H1 (cell line): ENCODE results near the gene CCNG2. TPM values are rescaled to one million over a fixed set of nuclear protein-coding genes. Genes with fewer than 3 reads are reported as not detected.

Source experiments
- CTCF ChIA-PET: fragments of 300-600 bp; sonication (Branson Sonifier 250); formaldehyde crosslinking; loops from one replicate; lab custom pipeline; 2021; ENCODE audit not compliant: partially characterized antibody; lab: Charles Lee
- POLR2A ChIA-PET: fragments of 300-600 bp; sonication (Branson Sonifier 250); formaldehyde crosslinking; loops from one replicate; lab custom pipeline; 2021; ENCODE audit warnings: inconsistent platforms; ENCODE audit not compliant: partially characterized antibody; lab: Charles Lee
- DNase-seq, 2 experiments: peaks; one replicate each; pipeline versions ENCODE4 v3.0.0 to v3.0.0-alpha.2; 2010 to 2022; ENCODE audit warnings: low spot score in 2 of 2, low read depth in 1 of 2, mixed read lengths in 1 of 2
- FAIRE-seq: peaks from 2 replicates; lab custom pipeline; 2011; peaks lifted over from hg19 to GRCh38; lab: Jason Lieb, UNC
- H2AFZ ChIP-seq: 2 replicates; pipeline ENCODE4 v1.8.1; 2012; ENCODE audit warnings: low read length, inconsistent platforms
- H2AK5ac ChIP-seq: 2 replicates; pipeline ENCODE4 v1.6.1; 2013; ENCODE audit warnings: low read depth, low read length
- H2BK120ac ChIP-seq: replicated peaks from 2 replicates; pipeline ENCODE3; 2013; ENCODE audit warnings: low read depth, low read length, inconsistent platforms
- H2BK12ac ChIP-seq: 2 replicates; pipeline ENCODE4 v1.6.1; 2013; ENCODE audit warnings: low read depth, low read length
- H2BK15ac ChIP-seq: 2 replicates; pipeline ENCODE4 v1.6.1; 2013; ENCODE audit warnings: low read length
- H2BK20ac ChIP-seq: 2 replicates; pipeline ENCODE4 v1.6.1; 2013; ENCODE audit warnings: low read length
- H2BK5ac ChIP-seq: 2 replicates; pipeline ENCODE4 v1.6.1; 2013; ENCODE audit warnings: low read depth, low read length
- H3K14ac ChIP-seq: 2 replicates; pipeline ENCODE4 v1.6.1; 2013; ENCODE audit warnings: inconsistent platforms; ENCODE audit not compliant: insufficient read length
- H3K18ac ChIP-seq: 2 replicates; pipeline ENCODE4 v1.6.1; 2013; ENCODE audit warnings: low read length; ENCODE audit errors: extremely low read depth
- H3K23ac ChIP-seq: 2 replicates; pipeline ENCODE4 v1.6.1; 2013; ENCODE audit warnings: inconsistent platforms; ENCODE audit not compliant: insufficient read length
- H3K23me2 ChIP-seq: 2 replicates; pipeline ENCODE4 v1.6.1; 2013; ENCODE audit warnings: low read depth, low read length
- H3K27ac ChIP-seq: 2 replicates; pipeline ENCODE4 v1.6.1; 2011; ENCODE audit warnings: low read depth, low read length, inconsistent platforms
- H3K27me3 ChIP-seq, 4 experiments: replicated peaks in 1 of 4; 1 replicate in 1 of 4; 2 replicates in 3 of 4; pipeline versions ENCODE4 v1.6.1 to v1.8.1; 2011 to 2013; ENCODE audit warnings: low read length in 3 of 4, mild to moderate bottlenecking in 3 of 4, inconsistent platforms in 2 of 4, mixed read lengths in 2 of 4, moderate library complexity in 1 of 4; ENCODE audit not compliant: control insufficient read depth in 3 of 4, insufficient read depth in 3 of 4; ENCODE audit errors: extremely low read depth in 1 of 4
- H3K36me3 ChIP-seq, 4 experiments: 2 replicates each; pipeline versions ENCODE4 v1.6.1 to v1.8.1; 2011 to 2013; ENCODE audit warnings: mild to moderate bottlenecking in 4 of 4, low read length in 3 of 4, moderate library complexity in 2 of 4, control low read depth in 1 of 4, inconsistent platforms in 1 of 4; ENCODE audit not compliant: insufficient read depth in 4 of 4, control insufficient read depth in 2 of 4
- H3K4ac ChIP-seq: replicated peaks from 2 replicates; pipeline ENCODE3; 2013; ENCODE audit warnings: low read length, low read depth, mixed read lengths, inconsistent platforms; ENCODE audit not compliant: insufficient read length
- H3K4me1 ChIP-seq, 4 experiments: replicated peaks in 1 of 4; 1 replicate in 1 of 4; 2 replicates in 3 of 4; pipeline versions ENCODE4 v1.6.1 to v1.8.1; 2011 to 2013; ENCODE audit warnings: low read length in 3 of 4, inconsistent platforms in 2 of 4, mixed read lengths in 1 of 4; ENCODE audit not compliant: insufficient read depth in 4 of 4, control insufficient read depth in 3 of 4
- H3K4me2 ChIP-seq, 2 experiments: 2 replicates each; pipeline versions ENCODE4 v1.6.1 to v1.8.1; 2011 to 2013; ENCODE audit warnings: low read depth in 2 of 2, low read length in 2 of 2, control low read depth in 1 of 2, inconsistent platforms in 1 of 2, mild to moderate bottlenecking in 1 of 2; ENCODE audit not compliant: insufficient read depth in 1 of 2
- H3K4me3 ChIP-seq, 4 experiments: fragments of 200-600, 300-600 bp in 1 of 4; sonication (generic), shearing (Covaris generic), sonication (Bioruptor Twin) in 1 of 4; 2 replicates each; pipeline versions ENCODE4 v1.5.1 to v1.8.1; 2011 to 2016; ENCODE audit warnings: low read length in 4 of 4, low read depth in 3 of 4, control low read depth in 2 of 4, inconsistent platforms in 2 of 4, mild to moderate bottlenecking in 2 of 4, mixed read lengths in 1 of 4, moderate library complexity in 1 of 4; ENCODE audit not compliant: insufficient read depth in 2 of 4; ENCODE audit errors: extremely low read depth in 1 of 4
- H3K56ac ChIP-seq: replicated peaks from 2 replicates; pipeline ENCODE3; 2013; ENCODE audit warnings: low read depth, mild to moderate bottlenecking, mixed read lengths, low read length, inconsistent platforms; ENCODE audit not compliant: insufficient read length
- H3K79me1 ChIP-seq: 2 replicates; pipeline ENCODE4 v1.6.1; 2013; ENCODE audit warnings: low read depth, low read length, control low read depth
- H3K79me2 ChIP-seq, 2 experiments: 2 replicates each; pipeline versions ENCODE4 v1.6.1 to v1.8.1; 2012 to 2013; ENCODE audit warnings: low read length in 2 of 2, mild to moderate bottlenecking in 2 of 2, inconsistent platforms in 1 of 2; ENCODE audit not compliant: insufficient read depth in 2 of 2, control insufficient read depth in 1 of 2
- H3K9ac ChIP-seq, 4 experiments: replicated peaks in 1 of 4; 1 replicate in 1 of 4; 2 replicates in 3 of 4; pipeline versions ENCODE4 v1.6.1 to v1.8.1; 2011 to 2013; ENCODE audit warnings: low read depth in 3 of 4, low read length in 3 of 4, control low read depth in 2 of 4, mild to moderate bottlenecking in 2 of 4, moderate library complexity in 2 of 4, inconsistent platforms in 1 of 4; ENCODE audit errors: extremely low read depth in 1 of 4
- H3K9me3 ChIP-seq, 2 experiments: 2 replicates each; pipeline versions ENCODE4 v1.6.1 to v1.8.1; 2012 to 2013; ENCODE audit warnings: mild to moderate bottlenecking in 2 of 2, moderate library complexity in 2 of 2, control low read depth in 1 of 2, inconsistent platforms in 1 of 2, low read depth in 1 of 2, low read length in 1 of 2, mixed read lengths in 1 of 2; ENCODE audit not compliant: insufficient read depth in 2 of 2
- H4K20me1 ChIP-seq, 2 experiments: replicated peaks in 1 of 2; 2 replicates each; pipeline versions ENCODE3 to v1.8.1; 2011 to 2013; ENCODE audit warnings: inconsistent platforms in 2 of 2, low read length in 2 of 2, mild to moderate bottlenecking in 1 of 2; ENCODE audit not compliant: insufficient read depth in 2 of 2, control insufficient read depth in 1 of 2
- H4K5ac ChIP-seq: 2 replicates; pipeline ENCODE4 v1.6.1; 2013; ENCODE audit warnings: low read length, low read depth, mixed read lengths, inconsistent platforms; ENCODE audit not compliant: insufficient read length
- H4K8ac ChIP-seq: 2 replicates; pipeline ENCODE4 v1.8.0; 2013; ENCODE audit warnings: mild to moderate bottlenecking, moderate library complexity, low read length, inconsistent platforms; ENCODE audit not compliant: insufficient read depth; ENCODE audit errors: extremely low read depth
- H4K91ac ChIP-seq: replicated peaks from 2 replicates; pipeline ENCODE3; 2013; ENCODE audit warnings: low read length, mixed read lengths, inconsistent platforms; ENCODE audit not compliant: insufficient read length
- CBX8 ChIP-seq: fragments of 300-800, 300-1000 bp; sonication (generic); IDR thresholded peaks from 2 replicates; pipeline ENCODE4 v1.7.1; 2016; ENCODE audit warnings: low read depth, low read length, borderline replicate concordance
- CTBP2 ChIP-seq: IDR thresholded peaks from 2 replicates; pipeline ENCODE4 v1.7.0; 2011; ENCODE audit warnings: borderline replicate concordance, mild to moderate bottlenecking, moderate library complexity, mixed read lengths, low read length; ENCODE audit not compliant: insufficient read depth, insufficient read length
- FOSL1 ChIP-seq: IDR thresholded peaks from 2 replicates; pipeline ENCODE4 v1.6.1; 2011; ENCODE audit warnings: mild to moderate bottlenecking, low read depth, low read length, moderate library complexity; ENCODE audit not compliant: insufficient read depth
- JUN ChIP-seq: IDR thresholded peaks from 2 replicates; pipeline ENCODE4 v1.6.1; 2011; ENCODE audit warnings: low read depth, mild to moderate bottlenecking, improper control_type of control experiment, low read length
- KDM5A ChIP-seq: fragments of 200-600 bp; IDR thresholded peaks from 2 replicates; pipeline ENCODE4 v1.7.1; 2012; ENCODE audit warnings: mild to moderate bottlenecking, low read length, inconsistent platforms, mixed read lengths
- PHF8 ChIP-seq: fragments of 200-600 bp; sonication (generic); conservative IDR thresholded peaks from 2 replicates; pipeline ENCODE4 v1.7.1; 2012; ENCODE audit warnings: low read depth, mild to moderate bottlenecking, inconsistent platforms, low read length, moderate library complexity
- POLR2A ChIP-seq, 2 experiments: IDR thresholded peaks; 1 replicate in 1 of 2; 2 replicates in 1 of 2; pipeline ENCODE4 v1.6.1; 2011; ENCODE audit warnings: low read depth in 2 of 2, low read length in 2 of 2, mild to moderate bottlenecking in 2 of 2; ENCODE audit errors: control extremely low read depth in 1 of 2
- SAP30 ChIP-seq: fragments of 300-600 bp; sonication (generic); IDR thresholded peaks from 2 replicates; pipeline ENCODE4 v1.7.1; 2012; ENCODE audit warnings: low read length, moderate library complexity, mild to moderate bottlenecking, inconsistent platforms; ENCODE audit not compliant: insufficient read depth, insufficient replicate concordance
- SIN3A ChIP-seq, 2 experiments: IDR thresholded peaks in 1 of 2; conservative IDR thresholded peaks in 1 of 2; 2 replicates each; pipeline ENCODE4 v1.6.1; 2011 to 2012; ENCODE audit warnings: low read length in 2 of 2, improper control_type of control experiment in 1 of 2, low read depth in 1 of 2, mild to moderate bottlenecking in 1 of 2
- ZNF274 ChIP-seq: IDR thresholded peaks from 2 replicates; pipeline ENCODE4 v1.7.0; 2012; ENCODE audit warnings: low read length, borderline replicate concordance; ENCODE audit errors: extremely low read depth
- WGBS, 2 experiments: shearing (Covaris generic) in 1 of 2; methylation state at CpG; one replicate each; pipeline versions ENCODE4 v1.1.6 to v1.1.7; 2013 to 2015; ENCODE audit warnings: low lambda C conversion rate in 2 of 2, mixed read lengths in 2 of 2, inconsistent platforms in 1 of 2, low coverage in 1 of 2, missing lambda C conversion rate in 1 of 2; ENCODE audit not compliant: insufficient replicate concordance in 2 of 2, insufficient coverage in 1 of 2, insufficient read length in 1 of 2; ENCODE audit errors: extremely low coverage in 1 of 2, missing lambda C conversion rate in 1 of 2; 5-methylcytosine and 5-hydroxymethylcytosine counted together
- polyA plus RNA-seq, 7 experiments: library from polyadenylated mRNA; depleted of rRNA in 3 of 7; stranded (reverse) in 5 of 7; unstranded in 2 of 7; fragments of >200 nt in 5 of 7; fragments of 200-250 nt in 2 of 7; gene quantifications; 1 replicate in 5 of 7; 2 replicates in 1 of 7; 4 replicates in 1 of 7; pipeline versions ENCODE4 v1.2.1 to v1.2.3, GENCODE V29; 2011 to 2013; ENCODE audit warnings: missing spikeins in 2 of 7, mixed read lengths in 2 of 7
- total RNA-seq: library from RNA; stranded (reverse); fragmentation: NEBNext Ultra II Directional; extraction: Animal tissue kit (Norgen Biotek cat#: 25700); gene quantifications from 2 replicates; pipeline ENCODE4 v1.2.1, GENCODE V29; 2021
- TF ChIP-seq, protein P1 (sequence below): IDR thresholded peaks from 2 replicates; pipeline ENCODE4 v1.6.1; 2011; ENCODE audit warnings: low read length, improper control_type of control experiment

CCNG2 gene
- total and polyA plus RNA-seq, 2 of the 8 experiments (the other 6 are each of a cell fraction or from before 2014, with no cell fraction given) = 3.5 to 13.9 TPM

DNA sequence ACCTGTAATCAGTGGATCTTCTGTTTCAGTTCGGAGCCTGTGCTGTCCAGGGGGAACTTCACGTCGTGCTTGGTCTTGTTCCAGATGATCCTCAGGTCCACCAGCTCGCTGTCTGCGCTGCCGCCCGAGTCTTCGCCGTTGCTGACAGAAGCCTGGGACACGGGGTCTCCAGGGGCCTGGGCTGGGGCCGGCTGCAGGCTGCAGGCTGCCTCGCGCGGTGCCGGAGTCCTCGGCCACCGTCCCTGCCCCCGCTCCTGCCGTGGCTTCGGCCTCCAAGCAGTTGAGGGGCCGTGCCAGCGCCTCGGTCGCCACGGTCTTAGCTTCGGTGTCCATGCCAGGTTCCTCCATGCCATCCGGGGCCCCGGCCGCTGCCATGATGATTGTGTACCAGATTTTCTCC is 43.9 kb upstream of the CCNG2 start:
- no peak overlapping the region for H4K8ac ChIP-seq
- H2BK120ac ChIP-seq = no peak overlapping the region
- H3K4me3 ChIP-seq = no peak overlapping the region
- H4K91ac ChIP-seq = no peak overlapping the region
- no peaks in the 10 kb centered on the region for H4K20me1 ChIP-seq
- H2BK5ac ChIP-seq = no peak overlapping the region
- no peak overlapping the region for H3K18ac ChIP-seq
- peak overlapping the region; percentile 40; the same call in 1 of the 2 replicates for H2AFZ ChIP-seq
- H3K9me3 ChIP-seq = no peaks in the 10 kb centered on the region
- H3K79me1 ChIP-seq = no peaks in the 10 kb centered on the region
- H3K27ac ChIP-seq = no peak overlapping the region
- H2BK15ac ChIP-seq = no peak overlapping the region
- H3K4ac ChIP-seq = no peak overlapping the region
- H3K4me1 ChIP-seq = no peaks in the 10 kb centered on the region
- no peak overlapping the region for H2BK12ac ChIP-seq
- H3K4me2 ChIP-seq = no peak overlapping the region
- H2AK5ac ChIP-seq = no peak overlapping the region
- 84% methylated on average over 21 of the region's 29 CpGs; no CpG with 5 or more reads in 1 of the 2 experiments for WGBS, 2 experiments
- no peak overlapping the region for H3K56ac ChIP-seq
- no peaks in the 10 kb centered on the region for H3K79me2 ChIP-seq
- no peak overlapping the region for H4K5ac ChIP-seq
- no peak overlapping the region for H3K23ac ChIP-seq
- CTCF ChIA-PET = interaction anchor here (1.6 to 1.7 kb wide), 2 partner anchors 15 to 18 kb away, joined by 5 read pairs; no protein-coding TSS in a partner anchor
- no peak overlapping the region for H3K9ac ChIP-seq
- POLR2A ChIA-PET = no interaction called here
- H3K27me3 ChIP-seq = no peaks in the 10 kb centered on the region
- FAIRE-seq = no peak
- no peak overlapping the region for H2BK20ac ChIP-seq
- no peaks in the 10 kb centered on the region for H3K36me3 ChIP-seq
- no peaks in the 10 kb centered on the region; the same call in 1 of the 2 replicates for H3K23me2 ChIP-seq
- H3K14ac ChIP-seq = no peak overlapping the region
- no peak for DNase-seq
- TF ChIP-seq JUN = no peak
- TF ChIP-seq SAP30 = no peak
- TF ChIP-seq KDM5A = no peak
- TF ChIP-seq POLR2A (IDR thresholded peaks at IDR 0.05; ENCODE audit: control extremely low read depth in 1 of 2, low read depth in 2 of 2, low read length in 2 of 2) = no peak
- no peak for TF ChIP-seq SIN3A (conservative IDR thresholded peaks at IDR 0.05 in 1 of 2, IDR thresholded peaks at IDR 0.05 in 1 of 2; ENCODE audit: low read depth in 1 of 2, low read length in 2 of 2)
- TF ChIP-seq, protein P1, sequence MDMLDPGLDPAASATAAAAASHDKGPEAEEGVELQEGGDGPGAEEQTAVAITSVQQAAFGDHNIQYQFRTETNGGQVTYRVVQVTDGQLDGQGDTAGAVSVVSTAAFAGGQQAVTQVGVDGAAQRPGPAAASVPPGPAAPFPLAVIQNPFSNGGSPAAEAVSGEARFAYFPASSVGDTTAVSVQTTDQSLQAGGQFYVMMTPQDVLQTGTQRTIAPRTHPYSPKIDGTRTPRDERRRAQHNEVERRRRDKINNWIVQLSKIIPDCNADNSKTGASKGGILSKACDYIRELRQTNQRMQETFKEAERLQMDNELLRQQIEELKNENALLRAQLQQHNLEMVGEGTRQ = no peak
- no peak for TF ChIP-seq FOSL1
- no peak for TF ChIP-seq PHF8
- TF ChIP-seq ZNF274 = no peak
- no peak for TF ChIP-seq CTBP2
- TF ChIP-seq CBX8 = no peak
